OCI-LY1 (cell line): ENCODE data around the gene TEAD1.

Experiments
- H2AFZ ChIP-seq: fragments of 200-600 bp; sonication (generic), shearing (Covaris generic); 2 replicates; pipeline ENCODE4 v1.6.0; 2014; ENCODE audit warnings: antibody characterized with exemption, mild to moderate bottlenecking, low read length
- H3F3A ChIP-seq: fragments of 200-600 bp; sonication (generic), shearing (Covaris generic); 2 replicates; pipeline ENCODE4 v1.6.0; 2014; ENCODE audit warnings: mild to moderate bottlenecking, antibody characterized with exemption, low read length, moderate library complexity; ENCODE audit not compliant: insufficient read depth
- H3K27ac ChIP-seq: fragments of 200-600 bp; sonication (generic); 2 replicates; pipeline ENCODE4 v1.5.1; 2014; ENCODE audit warnings: low read length, mixed run types, mild to moderate bottlenecking, low read depth; ENCODE audit not compliant: poor library complexity, severe bottlenecking
- H3K27me3 ChIP-seq: fragments of 200-600 bp; sonication (generic); 2 replicates; pipeline ENCODE4 v1.6.0; 2014; ENCODE audit warnings: antibody characterized with exemption, mild to moderate bottlenecking, low read length, moderate library complexity; ENCODE audit not compliant: insufficient read depth
- H3K36me3 ChIP-seq: fragments of 200-600 bp; sonication (generic); 2 replicates; pipeline ENCODE4 v1.6.1; 2014; ENCODE audit warnings: mild to moderate bottlenecking, antibody characterized with exemption, low read length, moderate library complexity, mixed read lengths; ENCODE audit not compliant: insufficient read depth
- H3K4me1 ChIP-seq: fragments of 200-600 bp; sonication (generic); 2 replicates; pipeline ENCODE4 v1.5.1; 2014; ENCODE audit warnings: mild to moderate bottlenecking, low read length, moderate library complexity; ENCODE audit not compliant: insufficient read depth, severe bottlenecking
- H3K4me2 ChIP-seq: fragments of 200-600 bp; sonication (generic), shearing (Covaris generic); 2 replicates; pipeline ENCODE4 v1.6.1; 2014; ENCODE audit warnings: low read length
- H3K4me3 ChIP-seq: fragments of 200-600 bp; sonication (generic); 2 replicates; pipeline ENCODE4 v1.5.1; 2014; ENCODE audit warnings: low read length, low read depth, mild to moderate bottlenecking, mixed read lengths; ENCODE audit not compliant: poor library complexity, severe bottlenecking
- H3K79me2 ChIP-seq: fragments of 200-600 bp; shearing (Covaris generic); 2 replicates; pipeline ENCODE4 v1.6.1; 2016; ENCODE audit warnings: mixed run types, low read length, mixed read lengths; ENCODE audit not compliant: insufficient read depth
- H3K9ac ChIP-seq: fragments of 200-600 bp; sonication (generic), shearing (Covaris generic); 2 replicates; pipeline ENCODE4 v1.6.1; 2014; ENCODE audit warnings: mild to moderate bottlenecking, low read length, mixed read lengths
- H3K9me2 ChIP-seq: fragments of 200-600 bp; sonication (generic), shearing (Covaris generic); 2 replicates; pipeline ENCODE4 v1.6.1; 2014; ENCODE audit warnings: low read depth, mild to moderate bottlenecking, low read length, mixed read lengths
- H3K9me3 ChIP-seq: fragments of 200-600 bp; shearing (Covaris generic); 2 replicates; pipeline ENCODE4 v1.6.1; 2014; ENCODE audit warnings: low read length, mixed read lengths
- H4K20me1 ChIP-seq: fragments of 200-600 bp; sonication (generic), shearing (Covaris generic); 2 replicates; pipeline ENCODE4 v1.6.0; 2016; ENCODE audit warnings: mild to moderate bottlenecking, low read length; ENCODE audit not compliant: insufficient read depth
- CTCF ChIP-seq: fragments of 200-600 bp; sonication (generic), shearing (Covaris generic); IDR thresholded peaks from 2 replicates; pipeline ENCODE4 v1.5.1; 2017; ENCODE audit warnings: mild to moderate bottlenecking, antibody characterized with exemption, low read length, moderate library complexity, mixed read lengths
- EZH2 ChIP-seq: fragments of 200-600 bp; sonication (generic), shearing (Covaris generic); IDR thresholded peaks from 2 replicates; pipeline ENCODE4 v1.8.0; 2017; ENCODE audit warnings: borderline replicate concordance, mixed run types, mild to moderate bottlenecking, antibody characterized with exemption, low read length, moderate library complexity, mixed read lengths

Gene TEAD1

DNA sequence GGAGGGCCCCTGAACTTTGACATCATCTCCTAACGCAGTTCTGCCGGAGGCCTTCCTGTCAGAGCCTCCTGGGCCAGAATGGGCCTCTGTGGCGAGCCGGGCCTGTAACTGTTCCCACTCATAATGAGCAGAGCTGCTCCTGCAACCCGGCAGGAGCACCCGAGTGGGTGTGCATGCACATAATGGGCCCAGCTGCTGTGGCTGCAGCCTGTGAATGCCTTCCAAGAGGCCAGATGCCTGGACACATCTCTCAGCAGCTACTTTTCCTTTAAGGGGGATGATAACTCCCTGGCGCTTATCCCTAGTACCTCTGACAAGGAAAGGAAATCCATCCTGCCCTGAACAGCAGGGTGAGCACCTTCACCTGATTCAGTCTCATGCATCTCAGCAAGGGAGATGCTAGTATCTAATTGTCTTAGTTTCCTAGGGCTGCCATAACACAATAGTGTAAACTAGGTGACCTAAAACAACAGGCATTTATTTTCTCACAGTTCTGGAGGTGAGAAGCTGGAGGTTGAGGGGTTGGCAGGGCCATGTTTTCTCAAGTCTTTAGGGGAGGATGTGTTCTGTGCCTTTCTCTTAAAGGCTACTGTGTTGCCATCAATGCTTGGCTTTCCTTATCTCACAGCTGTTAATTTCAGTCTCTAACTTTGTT, 120.5 kb downstream of the TEAD1 start:
- no peaks in the 10 kb centered on the region for H3K9me3 ChIP-seq
- H3K9me2 ChIP-seq, result no peaks in the 10 kb centered on the region
- no peak overlapping the region for H2AFZ ChIP-seq
- no peak for TF ChIP-seq EZH2
- no peak for TF ChIP-seq CTCF
- no peak overlapping the region for H3K9ac ChIP-seq
- H3K4me3 ChIP-seq, result no peak overlapping the region
- H3K79me2 ChIP-seq, result no peaks in the 10 kb centered on the region
- H3K4me2 ChIP-seq, result no peak overlapping the region
- H3K4me1 ChIP-seq, result no peaks in the 10 kb centered on the region
- no peak overlapping the region for H3K27ac ChIP-seq
- H3F3A ChIP-seq, result no peaks in the 10 kb centered on the region
- H4K20me1 ChIP-seq, result no peaks in the 10 kb centered on the region
- no peaks in the 10 kb centered on the region for H3K36me3 ChIP-seq
- H3K27me3 ChIP-seq, result no peaks in the 10 kb centered on the region

- H3K4me2 ChIP-seq, result no peak overlapping the region
- H3K4me3 ChIP-seq, result no peak overlapping the region
- H3F3A ChIP-seq, result no peaks in the 10 kb centered on the region
- H3K27me3 ChIP-seq, result no peaks in the 10 kb centered on the region
- no peaks in the 10 kb centered on the region for H3K4me1 ChIP-seq
- H3K27ac ChIP-seq, result no peak overlapping the region
- H2AFZ ChIP-seq, result no peak overlapping the region
- H3K36me3 ChIP-seq, result no peaks in the 10 kb centered on the region
- no peaks in the 10 kb centered on the region for H4K20me1 ChIP-seq
- no peak for TF ChIP-seq CTCF
- no peak for TF ChIP-seq EZH2
- no peaks in the 10 kb centered on the region for H3K9me3 ChIP-seq
- H3K9me2 ChIP-seq, result no peaks in the 10 kb centered on the region
- no peak overlapping the region for H3K9ac ChIP-seq
- no peaks in the 10 kb centered on the region for H3K79me2 ChIP-seq
Measured at GRCh38 chr11:12797996-12798395, 123.8 kb downstream of the TEAD1 start.

- Histone ChIP-seq H3K36me3 (no peaks in the 10 kb centered on the region), H3K4me1 (no peaks in the 10 kb centered on the region), H2AFZ (no peak overlapping the region), H3K27me3 (no peaks in the 10 kb centered on the region), H3K27ac (no peak overlapping the region), H3K4me3 (no peak overlapping the region), H3K79me2 (no peaks in the 10 kb centered on the region), H3K9me2 (no peaks in the 10 kb centered on the region), H4K20me1 (no peaks in the 10 kb centered on the region), H3K9me3 (no peaks in the 10 kb centered on the region), H3K4me2 (no peak overlapping the region), H3F3A (no peaks in the 10 kb centered on the region), H3K9ac (no peak overlapping the region)
- no peak for TF ChIP-seq EZH2
- no peak for TF ChIP-seq CTCF
Measured at GRCh38 chr11:12798609-12799011, 124.4 kb downstream of the TEAD1 start.
